HG03457 (cell line): Measurements from ENCODE around the gene SATB2.

Experiments used
- ATAC-seq: cut with Tn5 transposase; IDR thresholded peaks from one replicate; pipeline ENCODE4 v1.9.1; 2021; ENCODE audit warnings: moderate number of reproducible peaks; ENCODE audit not compliant: unreplicated experiment

Gene SATB2

GRCh38 chr2:199457147-199458008 is at the start of gene SATB2:
Gene SATB2 (minus strand): TSS chr2:199457939. CDS start chr2:199456037, 1,902 bp downstream.
- ATAC-seq = no peak

GRCh38 chr2:199505755-199506403 is 48.1 kb upstream of the SATB2 start:
- no peak for ATAC-seq

- no peak for ATAC-seq
These were observed 45.4 kb upstream of the SATB2 start for GRCh38 chr2:199503148-199503547.

- no peak for ATAC-seq
These were observed 41.3 kb upstream of the SATB2 start for GRCh38 chr2:199499005-199499404.

GRCh38 chr2:199495147-199495546 is 37.4 kb upstream of the SATB2 start:
- no peak for ATAC-seq

- no peak for ATAC-seq
These were observed 32.3 kb upstream of the SATB2 start for GRCh38 chr2:199490049-199490448.

GRCh38 chr2:199488772-199489400 is 31.1 kb upstream of the SATB2 start:
- ATAC-seq = no peak

- peak; percentile 59 for ATAC-seq
These were observed 28.1 kb upstream of the SATB2 start for GRCh38 chr2:199485732-199486335.

- ATAC-seq = no peak
These were observed 27.2 kb upstream of the SATB2 start for GRCh38 chr2:199484927-199485326.

- ATAC-seq = no peak
These were observed 23.2 kb upstream of the SATB2 start for GRCh38 chr2:199480966-199481365.

GRCh38 chr2:199477277-199477834 is 19.6 kb upstream of the SATB2 start:
- no peak for ATAC-seq

- peak; percentile 67 for ATAC-seq
These were observed 13.8 kb upstream of the SATB2 start for GRCh38 chr2:199471443-199472057.

- ATAC-seq = no peak
These were observed 13.1 kb upstream of the SATB2 start for GRCh38 chr2:199470672-199471442.

GRCh38 chr2:199470361-199470671 is 12.6 kb upstream of the SATB2 start:
- ATAC-seq = no peak

- no peak for ATAC-seq
These were observed 12.0 kb upstream of the SATB2 start for GRCh38 chr2:199469514-199470360.

GRCh38 chr2:199468561-199469513 is 11.1 kb upstream of the SATB2 start:
- no peak for ATAC-seq

GRCh38 chr2:199467066-199467822 is 9.5 kb upstream of the SATB2 start:
- ATAC-seq = no peak
